VCaP (cell line): ENCODE data around the gene PDZD7.
"Not testable (repeated sequence)": the region's sequence is repeated elsewhere in the genome, so short reads cannot be mapped to it uniquely, and the experiment has no call there.

ENCODE experiments used
- H3K27ac ChIP-seq: fragments of 450-650 bp; 2 replicates; pipeline ENCODE4 v1.5.1; 2017
- TF ChIP-seq, protein P1 (sequence below): fragments of 450-650 bp; conservative IDR thresholded peaks from 2 replicates; pipeline ENCODE4 v1.5.1; 2017; ENCODE audit warnings: mild to moderate bottlenecking, moderate library complexity

PDZD7 gene

DNA sequence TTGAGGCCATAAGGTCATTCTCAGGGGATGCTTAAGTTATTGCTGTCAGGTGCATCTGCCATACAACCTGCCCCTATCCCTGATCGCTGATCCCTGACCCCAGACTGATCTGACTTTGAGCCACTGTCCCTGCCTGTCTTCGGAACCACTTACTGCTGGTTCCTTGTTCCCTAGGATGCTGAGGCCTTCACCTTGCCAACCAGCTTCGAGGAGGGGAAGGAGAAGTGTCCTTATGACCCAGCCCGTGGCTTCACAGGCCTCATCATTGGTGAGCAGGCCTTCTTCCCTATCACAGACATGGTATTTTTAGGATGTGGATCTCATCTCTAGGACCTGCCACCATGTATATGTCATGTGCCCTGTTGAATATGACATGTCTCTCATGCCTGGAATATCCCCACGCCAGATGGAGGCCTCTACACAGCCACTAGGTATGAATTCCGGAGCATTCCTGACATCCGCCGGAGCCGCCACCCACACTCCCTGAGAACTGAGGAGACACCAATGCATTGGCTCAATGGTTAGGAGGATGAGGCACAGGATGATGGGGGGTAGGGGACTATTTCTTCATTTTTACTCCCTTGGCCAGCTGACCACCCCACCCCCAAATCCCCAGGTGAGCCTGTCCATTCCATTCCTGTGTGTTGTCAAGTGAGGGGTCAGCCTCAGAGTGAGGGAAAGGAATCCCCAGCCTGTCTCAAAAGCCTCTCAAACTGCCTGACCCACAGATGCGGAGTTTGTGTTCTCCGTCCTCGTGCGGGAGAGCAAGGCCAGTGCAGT lies 52.6 kb downstream of the PDZD7 start:
- H3K27ac ChIP-seq = no peak overlapping the region
- TF ChIP-seq, protein P1, sequence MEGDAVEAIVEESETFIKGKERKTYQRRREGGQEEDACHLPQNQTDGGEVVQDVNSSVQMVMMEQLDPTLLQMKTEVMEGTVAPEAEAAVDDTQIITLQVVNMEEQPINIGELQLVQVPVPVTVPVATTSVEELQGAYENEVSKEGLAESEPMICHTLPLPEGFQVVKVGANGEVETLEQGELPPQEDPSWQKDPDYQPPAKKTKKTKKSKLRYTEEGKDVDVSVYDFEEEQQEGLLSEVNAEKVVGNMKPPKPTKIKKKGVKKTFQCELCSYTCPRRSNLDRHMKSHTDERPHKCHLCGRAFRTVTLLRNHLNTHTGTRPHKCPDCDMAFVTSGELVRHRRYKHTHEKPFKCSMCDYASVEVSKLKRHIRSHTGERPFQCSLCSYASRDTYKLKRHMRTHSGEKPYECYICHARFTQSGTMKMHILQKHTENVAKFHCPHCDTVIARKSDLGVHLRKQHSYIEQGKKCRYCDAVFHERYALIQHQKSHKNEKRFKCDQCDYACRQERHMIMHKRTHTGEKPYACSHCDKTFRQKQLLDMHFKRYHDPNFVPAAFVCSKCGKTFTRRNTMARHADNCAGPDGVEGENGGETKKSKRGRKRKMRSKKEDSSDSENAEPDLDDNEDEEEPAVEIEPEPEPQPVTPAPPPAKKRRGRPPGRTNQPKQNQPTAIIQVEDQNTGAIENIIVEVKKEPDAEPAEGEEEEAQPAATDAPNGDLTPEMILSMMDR = no peak

DNA sequence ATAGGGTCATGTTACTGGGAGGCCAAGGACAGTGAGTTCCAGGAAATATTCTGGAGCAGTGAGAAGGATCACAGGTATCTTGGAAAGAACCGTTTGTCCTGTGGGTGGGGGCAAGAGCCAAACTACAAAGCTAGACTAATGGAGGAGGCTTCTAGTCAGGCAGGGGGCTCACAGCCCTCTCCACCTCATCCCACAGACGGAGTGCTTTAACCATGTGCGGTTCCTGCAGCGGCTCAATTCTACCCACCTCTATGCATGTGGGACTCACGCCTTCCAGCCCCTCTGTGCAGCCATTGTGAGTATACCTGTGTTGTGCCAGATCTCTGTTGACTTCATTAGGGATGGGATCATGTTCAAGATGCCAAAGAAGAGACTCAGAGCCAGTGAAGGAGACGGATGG lies 53.5 kb downstream of the PDZD7 start:
- TF ChIP-seq, protein P1 = no peak

DNA sequence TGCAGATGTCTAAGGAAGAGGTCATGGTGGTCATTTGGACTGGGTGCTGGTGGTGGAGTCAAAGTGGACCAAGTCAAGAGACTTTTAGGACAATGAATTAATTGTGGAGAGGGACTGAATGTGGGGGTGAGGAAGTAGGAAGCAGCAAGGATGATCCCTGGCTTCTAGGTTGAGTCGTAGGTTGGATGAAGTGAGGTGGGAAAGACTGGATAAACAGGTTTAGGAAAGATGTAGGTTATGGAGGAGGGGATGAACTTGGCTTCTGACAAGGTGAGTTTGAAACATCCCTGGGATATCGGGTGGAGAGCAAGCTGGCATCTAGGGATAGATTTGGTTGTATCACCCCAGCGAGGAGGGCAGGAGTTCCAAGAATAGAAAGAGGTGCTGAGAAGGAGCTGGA lies 54.0 kb downstream of the PDZD7 start:
- TF ChIP-seq, protein P1 = no peak
- H3K27ac ChIP-seq = no peak overlapping the region

More for the DNA sequence above, 53.5 kb downstream of the PDZD7 start:
- no peak overlapping the region for H3K27ac ChIP-seq

DNA sequence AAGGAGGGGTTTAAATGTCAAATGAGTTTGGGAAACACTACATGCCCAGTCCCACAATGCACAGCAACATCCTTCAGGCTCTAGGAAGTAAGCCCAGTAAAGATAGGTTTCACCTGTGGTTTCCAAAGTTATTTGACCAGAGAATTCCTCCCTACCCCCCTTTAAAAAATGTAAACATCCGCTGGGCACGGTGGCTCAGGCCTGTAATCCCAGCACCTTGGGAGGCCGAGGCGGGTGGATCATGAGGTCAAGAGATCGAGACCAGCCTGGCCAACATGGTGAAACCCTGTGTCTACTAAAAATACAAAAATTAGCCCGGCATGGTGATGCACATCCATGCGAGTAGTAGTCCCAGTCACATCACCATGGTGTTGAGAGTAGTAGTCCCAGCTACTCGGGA lies 55.5 kb downstream of the PDZD7 start:
- H3K27ac ChIP-seq = not testable (repeated sequence)

DNA sequence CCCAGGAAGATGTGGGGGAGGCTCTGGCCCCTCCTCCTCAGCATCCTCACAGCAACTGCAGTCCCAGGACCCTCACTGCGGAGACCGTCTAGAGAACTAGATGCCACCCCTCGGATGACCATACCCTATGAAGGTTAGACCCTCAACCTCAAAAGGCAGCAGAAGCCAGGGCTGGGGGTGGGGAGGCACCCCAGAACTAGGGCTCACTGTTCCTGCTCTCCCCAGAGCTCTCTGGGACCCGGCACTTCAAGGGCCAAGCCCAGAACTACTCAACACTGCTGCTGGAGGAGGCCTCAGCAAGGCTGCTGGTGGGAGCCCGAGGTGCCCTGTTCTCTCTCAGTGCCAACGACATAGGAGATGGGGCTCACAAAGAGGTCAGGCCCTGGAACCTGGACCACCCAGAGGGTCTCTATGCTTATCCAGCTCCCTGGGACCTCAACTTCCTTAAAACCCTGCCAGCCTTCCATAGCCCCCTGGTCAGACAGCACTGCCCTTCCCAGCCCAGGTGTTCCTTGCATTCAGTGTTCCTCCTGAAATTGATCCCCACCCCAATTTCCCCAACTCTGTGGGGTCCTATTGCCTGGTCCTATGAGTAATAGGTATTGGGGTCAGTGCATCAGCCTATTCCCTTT lies 57.9 kb downstream of the PDZD7 start:
- H3K27ac ChIP-seq = no peak overlapping the region

DNA sequence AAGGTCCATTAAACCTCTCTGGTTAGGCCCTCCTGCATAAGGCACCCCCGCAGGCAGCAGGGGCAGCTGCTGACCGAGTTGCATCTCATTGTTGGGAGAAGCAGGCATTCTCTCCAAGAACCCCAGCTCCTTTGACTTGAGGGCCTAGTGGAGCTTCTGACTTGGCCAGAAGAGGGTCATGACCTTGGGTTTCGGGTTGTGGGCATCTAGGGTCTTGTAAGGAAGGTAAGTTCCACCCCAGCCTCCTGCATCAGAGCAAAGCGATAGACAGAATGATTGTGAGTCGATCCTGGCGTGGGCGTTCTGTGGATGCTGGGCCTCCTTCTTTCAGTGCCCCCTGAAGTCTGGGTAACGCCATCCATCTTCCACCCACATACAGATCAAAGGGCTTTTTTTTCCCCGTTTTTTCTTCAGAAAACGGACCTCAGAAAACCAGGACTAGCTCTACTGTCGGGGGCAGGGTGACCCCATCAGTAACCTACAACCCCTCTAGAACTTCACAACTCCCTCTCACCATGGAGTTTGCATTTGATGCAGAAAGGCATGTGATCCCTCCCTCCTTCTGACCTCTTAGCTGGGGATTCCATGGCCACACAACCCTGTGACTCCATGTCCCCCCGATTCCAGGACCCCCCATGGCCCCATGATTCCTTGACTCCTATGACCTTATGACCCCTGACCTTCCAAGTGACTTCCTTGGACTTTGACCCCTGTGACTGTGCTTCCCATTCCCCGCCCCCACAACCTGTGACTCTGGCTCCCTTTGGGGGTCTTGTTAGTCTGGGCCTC lies 58.6 kb downstream of the PDZD7 start:
- TF ChIP-seq, protein P1 = no peak
- no peak overlapping the region for H3K27ac ChIP-seq

More for the DNA sequence above, 57.9 kb downstream of the PDZD7 start:
- TF ChIP-seq, protein P1 = no peak

DNA sequence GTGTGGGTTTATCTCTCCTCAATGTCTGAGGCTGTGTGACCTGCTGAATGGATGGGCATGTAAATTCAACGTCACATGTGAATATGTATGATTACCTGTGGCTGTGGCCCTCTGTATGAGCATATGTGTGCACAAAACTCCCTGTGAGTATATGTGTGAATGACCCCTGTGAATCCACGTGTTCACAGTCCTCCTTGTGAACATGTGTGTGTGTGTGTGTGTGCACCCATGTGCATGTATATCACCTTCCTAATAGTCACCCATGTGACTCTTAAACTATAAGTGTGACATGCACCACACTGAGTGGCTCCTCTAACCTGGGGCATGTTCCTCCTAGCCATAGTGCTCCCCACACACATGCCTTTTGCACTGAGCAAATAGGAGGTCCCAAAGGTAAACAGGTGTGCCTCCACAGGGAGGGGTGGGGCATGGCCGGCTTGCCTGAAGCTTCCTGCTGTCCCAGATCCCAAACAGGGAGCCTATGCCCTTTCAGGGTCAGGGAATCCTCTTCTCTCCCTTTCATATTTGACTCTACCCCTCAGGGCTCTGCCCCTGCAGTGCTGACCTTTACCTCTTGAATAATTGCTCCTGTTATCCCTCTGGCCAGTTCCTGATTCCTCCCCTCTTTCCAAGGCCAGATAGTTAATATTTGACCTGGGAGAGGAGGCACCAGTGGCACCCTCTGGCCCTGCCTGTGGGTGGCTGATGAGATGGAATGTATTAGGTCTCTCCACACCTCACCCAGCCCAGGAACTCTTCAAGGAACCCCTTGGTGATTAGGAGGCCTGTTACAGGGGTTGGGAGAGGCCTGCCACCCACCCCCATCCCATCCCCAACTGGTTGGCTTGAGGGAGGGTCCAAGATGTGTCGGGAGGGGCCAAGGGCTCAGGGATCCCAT lies 59.8 kb downstream of the PDZD7 start:
- H3K27ac ChIP-seq = no peak overlapping the region
- TF ChIP-seq, protein P1 = no peak
